GM13976 (cell line): ENCODE data around the gene TMC3.

Source experiments
- DNase-seq: peaks from one replicate; pipeline ENCODE4 v3.0.0; 2012; ENCODE audit warnings: low spot score
- CTCF ChIP-seq: IDR thresholded peaks from 2 replicates; pipeline ENCODE4 v1.5.1; 2012; ENCODE audit warnings: borderline replicate concordance, mild to moderate bottlenecking; ENCODE audit not compliant: insufficient read depth; ENCODE audit errors: extremely low read depth, missing control alignments, control extremely low read depth
- in situ Hi-C: fragments of 300-500 bp; cut with MboI; formaldehyde crosslinking; loops from one replicate; pipeline ENCODE4 v1.12.0; 2022; ENCODE audit warnings: low sequenced_read_pairs, mixed read lengths, inconsistent platforms; ENCODE audit not compliant: unreplicated experiment

Gene TMC3

GRCh38 chr15:81386947-81387346 lies 12.9 kb upstream of the TMC3 start:
- no peak for TF ChIP-seq CTCF
- in situ Hi-C loops = no loop called here
- DNase-seq = no peak

- in situ Hi-C loops = no loop called here
- TF ChIP-seq CTCF = no peak
Measured at GRCh38 chr15:81385721-81386076, 11.7 kb upstream of the TMC3 start.

GRCh38 chr15:81384891-81385720 lies 11.1 kb upstream of the TMC3 start:
- DNase-seq = no peak
- TF ChIP-seq CTCF = no peak
- in situ Hi-C loops = no loop called here

More at GRCh38 chr15:81385721-81386076, 11.7 kb upstream of the TMC3 start:
- no peak for DNase-seq

- TF ChIP-seq CTCF = no peak
- in situ Hi-C loops = no loop called here
- no peak for DNase-seq
Measured at GRCh38 chr15:81381720-81382119, 7.7 kb upstream of the TMC3 start.

- no peak for TF ChIP-seq CTCF
- in situ Hi-C loops = no loop called here
- DNase-seq = no peak
Measured at GRCh38 chr15:81380668-81381067, 6.7 kb upstream of the TMC3 start.

GRCh38 chr15:81380203-81380602 lies 6.2 kb upstream of the TMC3 start:
- DNase-seq = no peak
- in situ Hi-C loops = no loop called here
- no peak for TF ChIP-seq CTCF

GRCh38 chr15:81379269-81379668 lies 5.3 kb upstream of the TMC3 start:
- in situ Hi-C loops = no loop called here
- no peak for TF ChIP-seq CTCF
- DNase-seq = no peak
